Measurements from ENCODE around the gene SOX2.

SOX2 gene

DNA sequence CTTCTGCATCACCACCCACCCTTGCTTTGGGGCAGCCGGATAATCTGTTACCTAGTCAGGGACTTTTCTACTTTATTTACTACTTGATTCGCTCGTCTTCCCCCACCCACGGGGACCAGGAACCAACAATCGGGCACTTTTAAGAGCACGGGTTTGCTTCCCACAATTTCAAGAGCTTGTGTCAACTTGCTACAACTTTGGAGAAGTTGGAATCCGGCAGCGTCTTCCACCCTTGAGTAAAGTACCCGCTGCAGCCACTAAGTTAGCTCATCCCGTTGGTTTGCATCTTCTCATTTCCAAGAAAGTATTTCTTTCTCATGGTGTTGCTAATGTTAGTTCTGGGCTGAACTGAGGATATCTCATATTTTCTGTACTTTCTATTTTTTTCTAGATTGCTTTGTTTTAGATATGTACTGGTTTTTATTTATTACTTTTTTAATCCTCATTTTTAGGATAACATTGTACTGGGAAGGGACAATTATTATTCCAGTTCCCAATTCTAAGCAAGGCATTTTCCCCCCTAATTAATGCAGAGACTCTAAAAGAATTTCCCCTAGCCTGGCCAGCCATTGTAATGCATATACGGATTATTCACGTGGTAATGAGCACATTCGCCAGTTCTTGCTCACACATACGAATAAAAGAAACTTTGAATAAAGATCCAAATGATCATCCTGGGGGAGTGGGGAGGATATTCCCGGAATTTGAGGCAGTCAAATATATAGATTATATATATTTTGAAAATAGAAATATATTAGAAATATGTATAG lies 4.0 kb downstream of the SOX2 start:
- Histone ChIP-seq H2BK12ac (ENCODE audit: low read length in 2 of 2) (no peak overlapping the region), H3K14ac (ENCODE audit: low read length in 2 of 2) (no peak overlapping the region), H3K27ac (ENCODE audit: low read length, poor library complexity, severe bottlenecking) (no peak overlapping the region), H3K27me3 (ENCODE audit: control insufficient read depth in 1 of 2, insufficient read depth in 1 of 2, low read length in 2 of 2) (peaks cover 37 to 93% of the 10 kb centered on the region in 2 experiments), H3K4me2 (ENCODE audit: low read length, poor library complexity, severe bottlenecking) (no peak overlapping the region), H4K91ac (ENCODE audit: low read length) (no peak overlapping the region), H3K9ac (ENCODE audit: low read length) (no peak overlapping the region), H3K18ac (ENCODE audit: low read depth in 1 of 2, low read length in 2 of 2) (no peak overlapping the region), H2BK15ac (ENCODE audit: low read depth, poor library complexity, severe bottlenecking) (no peak overlapping the region), H3K79me1 (replicated peaks; ENCODE audit: low read length, poor library complexity, severe bottlenecking) (no peaks in the 10 kb centered on the region), H2BK5ac (ENCODE audit: low read depth, low read length, poor library complexity, severe bottlenecking) (no peak overlapping the region), H3K9me3 (ENCODE audit: control insufficient read depth, low read length) (no peaks in the 10 kb centered on the region), H3K4ac (ENCODE audit: low read depth in 1 of 2, low read length in 2 of 2) (no peak overlapping the region), H3K36me3 (ENCODE audit: control insufficient read depth in 1 of 2, insufficient read depth in 2 of 2, low read depth in 1 of 2, low read length in 2 of 2) (no peaks in the 10 kb centered on the region), H3K23ac (ENCODE audit: low read length in 2 of 2) (no peak overlapping the region), H2AK5ac (ENCODE audit: low read length, severe bottlenecking) (no peak overlapping the region), H3K4me3 (ENCODE audit: insufficient read depth in 1 of 2, low read depth in 1 of 2, low read length in 2 of 2) (no peak overlapping the region), H2BK120ac (ENCODE audit: low read depth, low read length) (no peak overlapping the region), H2AFZ (ENCODE audit: low read depth, low read length) (no peak overlapping the region), H4K8ac (ENCODE audit: low read length) (no peak overlapping the region), H3K4me1 (ENCODE audit: control insufficient read depth, insufficient read depth, low read depth, low read length) (peaks cover 13% of the 10 kb centered on the region)
- no peak for DNase-seq
- 3% methylated on average over 8 of the region's 15 CpGs for WGBS

DNA sequence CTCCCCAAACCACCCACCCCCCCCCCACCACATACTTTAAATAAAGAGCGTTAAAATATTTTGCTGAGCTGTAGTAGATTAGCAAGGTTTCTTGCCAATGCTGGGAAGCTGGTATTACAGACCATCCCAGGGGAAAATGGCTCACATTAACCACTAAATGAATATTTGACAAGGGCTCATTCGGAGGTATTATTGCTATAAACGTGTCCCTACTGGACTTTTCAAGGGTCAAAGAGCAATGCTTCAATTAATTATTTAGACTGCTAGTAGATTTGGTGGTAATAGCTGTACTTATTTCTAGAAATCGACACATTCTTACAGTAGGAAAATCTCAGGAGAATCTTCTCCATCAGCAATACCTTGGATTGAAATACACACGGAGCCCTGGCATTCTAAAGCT lies 5.2 kb downstream of the SOX2 start:
- no peak for DNase-seq
- H2BK5ac ChIP-seq (ENCODE audit: low read depth, low read length, poor library complexity, severe bottlenecking): no peak overlapping the region
- peaks cover 44 to 97% of the 10 kb centered on the region in 2 experiments for H3K27me3 ChIP-seq (ENCODE audit: control insufficient read depth in 1 of 2, insufficient read depth in 1 of 2, low read length in 2 of 2)
- H3K9me3 ChIP-seq (ENCODE audit: control insufficient read depth, low read length): no peaks in the 10 kb centered on the region
- no peak overlapping the region for H3K9ac ChIP-seq (ENCODE audit: low read length)
- no CpG with 5 or more reads among the region's 5 CpGs for WGBS
- no peak overlapping the region for H3K4me2 ChIP-seq (ENCODE audit: low read length, poor library complexity, severe bottlenecking)
- H3K23ac ChIP-seq (ENCODE audit: low read length in 2 of 2): no peak overlapping the region
- H2AFZ ChIP-seq (ENCODE audit: low read depth, low read length): no peak overlapping the region
- H3K36me3 ChIP-seq (ENCODE audit: control insufficient read depth in 1 of 2, insufficient read depth in 2 of 2, low read depth in 1 of 2, low read length in 2 of 2): no peaks in the 10 kb centered on the region
- no peak overlapping the region for H3K27ac ChIP-seq (ENCODE audit: low read length, poor library complexity, severe bottlenecking)
- H2BK15ac ChIP-seq (ENCODE audit: low read depth, poor library complexity, severe bottlenecking): no peak overlapping the region
- peaks cover 6% of the 10 kb centered on the region for H3K4me1 ChIP-seq (ENCODE audit: control insufficient read depth, insufficient read depth, low read depth, low read length)
- H3K79me1 ChIP-seq (replicated peaks; ENCODE audit: low read length, poor library complexity, severe bottlenecking): no peaks in the 10 kb centered on the region
- H2AK5ac ChIP-seq (ENCODE audit: low read length, severe bottlenecking): no peak overlapping the region
- no peak overlapping the region for H3K18ac ChIP-seq (ENCODE audit: low read depth in 1 of 2, low read length in 2 of 2)
- no peak overlapping the region for H2BK12ac ChIP-seq (ENCODE audit: low read length in 2 of 2)
- H3K4me3 ChIP-seq (ENCODE audit: insufficient read depth in 1 of 2, low read depth in 1 of 2, low read length in 2 of 2): no peak overlapping the region
- H3K14ac ChIP-seq (ENCODE audit: low read length in 2 of 2): no peak overlapping the region
- no peak overlapping the region for H4K91ac ChIP-seq (ENCODE audit: low read length)
- H3K4ac ChIP-seq (ENCODE audit: low read depth in 1 of 2, low read length in 2 of 2): no peak overlapping the region
- H2BK120ac ChIP-seq (ENCODE audit: low read depth, low read length): no peak overlapping the region
- H4K8ac ChIP-seq (ENCODE audit: low read length): no peak overlapping the region

DNA sequence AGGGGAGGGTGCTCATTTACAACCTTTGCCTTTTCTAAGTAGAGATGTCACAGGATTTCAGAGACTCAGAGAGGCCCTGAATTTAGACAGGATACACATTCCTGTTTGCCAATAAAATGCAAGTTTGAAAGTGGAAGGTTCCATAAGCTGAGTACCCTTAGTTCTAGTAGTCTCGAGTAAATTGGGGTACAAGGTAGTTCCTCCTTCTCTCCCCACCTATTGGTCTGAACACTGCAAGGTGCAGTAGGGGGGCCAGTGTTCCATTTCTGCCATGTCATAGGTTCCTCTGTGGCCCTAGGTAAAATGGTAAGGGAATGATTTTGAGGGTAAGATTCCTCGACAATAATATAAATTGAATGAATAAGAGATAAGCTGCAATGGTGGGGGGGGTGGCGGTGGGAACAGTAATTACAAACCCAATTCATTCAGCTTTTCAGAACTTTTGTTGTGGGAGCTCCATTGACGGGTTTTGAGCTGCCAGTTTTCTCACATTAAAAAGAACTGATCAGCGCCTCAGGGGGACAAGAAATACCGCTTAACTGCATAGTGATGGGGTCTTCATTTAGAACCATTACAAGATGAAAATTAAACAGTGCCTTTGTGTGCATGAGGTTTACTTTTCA lies 5.9 kb downstream of the SOX2 start:
- Histone ChIP-seq H4K91ac (ENCODE audit: low read length) (no peak overlapping the region), H2BK12ac (ENCODE audit: low read length in 2 of 2) (no peak overlapping the region), H4K8ac (ENCODE audit: low read length) (no peak overlapping the region), H3K4me3 (ENCODE audit: insufficient read depth in 1 of 2, low read depth in 1 of 2, low read length in 2 of 2) (no peak overlapping the region), H3K18ac (ENCODE audit: low read depth in 1 of 2, low read length in 2 of 2) (no peak overlapping the region), H2BK15ac (ENCODE audit: low read depth, poor library complexity, severe bottlenecking) (no peak overlapping the region), H3K27me3 (ENCODE audit: control insufficient read depth in 1 of 2, insufficient read depth in 1 of 2, low read length in 2 of 2) (peaks cover 49 to 100% of the 10 kb centered on the region in 2 experiments), H3K27ac (ENCODE audit: low read length, poor library complexity, severe bottlenecking) (no peak overlapping the region), H3K14ac (ENCODE audit: low read length in 2 of 2) (peak overlapping the region in 1 of 2 experiments; percentile 55), H2BK5ac (ENCODE audit: low read depth, low read length, poor library complexity, severe bottlenecking) (no peak overlapping the region), H3K79me1 (replicated peaks; ENCODE audit: low read length, poor library complexity, severe bottlenecking) (no peaks in the 10 kb centered on the region), H3K4me2 (ENCODE audit: low read length, poor library complexity, severe bottlenecking) (no peak overlapping the region), H2BK120ac (ENCODE audit: low read depth, low read length) (no peak overlapping the region), H3K9me3 (ENCODE audit: control insufficient read depth, low read length) (no peaks in the 10 kb centered on the region), H2AFZ (ENCODE audit: low read depth, low read length) (no peak overlapping the region), H3K9ac (ENCODE audit: low read length) (no peak overlapping the region), H3K4me1 (ENCODE audit: control insufficient read depth, insufficient read depth, low read depth, low read length) (peaks cover 5% of the 10 kb centered on the region), H3K23ac (ENCODE audit: low read length in 2 of 2) (no peak overlapping the region), H3K36me3 (ENCODE audit: control insufficient read depth in 1 of 2, insufficient read depth in 2 of 2, low read depth in 1 of 2, low read length in 2 of 2) (no peaks in the 10 kb centered on the region), H3K4ac (ENCODE audit: low read depth in 1 of 2, low read length in 2 of 2) (no peak overlapping the region), H2AK5ac (ENCODE audit: low read length, severe bottlenecking) (no peak overlapping the region)
- 53% methylated on average over 4 of the region's 6 CpGs for WGBS
- no peak for DNase-seq

DNA sequence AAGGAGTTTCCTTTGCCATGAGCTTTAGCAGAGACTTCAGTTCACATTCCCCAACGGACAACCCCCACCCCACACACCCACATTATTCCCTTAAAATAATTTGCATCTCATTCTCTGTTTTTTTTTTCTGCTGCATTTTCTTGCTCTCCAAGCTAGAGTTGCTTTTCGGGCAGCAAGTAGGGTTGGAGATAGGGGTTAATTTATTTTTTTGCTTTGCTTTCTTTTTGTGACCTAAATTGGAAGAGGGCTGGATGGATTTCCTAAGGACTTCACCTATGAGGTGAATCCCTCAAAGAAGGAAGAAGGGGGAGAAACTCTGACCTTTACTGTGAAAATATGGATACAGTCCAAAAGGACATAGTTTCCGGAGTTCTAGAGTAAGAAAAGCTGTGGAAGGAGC lies 6.6 kb downstream of the SOX2 start:
- no peak overlapping the region for H2BK5ac ChIP-seq (ENCODE audit: low read depth, low read length, poor library complexity, severe bottlenecking)
- no peak overlapping the region for H4K91ac ChIP-seq (ENCODE audit: low read length)
- no peak overlapping the region for H2AFZ ChIP-seq (ENCODE audit: low read depth, low read length)
- no peak overlapping the region for H3K4ac ChIP-seq (ENCODE audit: low read depth in 1 of 2, low read length in 2 of 2)
- no peak overlapping the region for H3K23ac ChIP-seq (ENCODE audit: low read length in 2 of 2)
- no peak for DNase-seq
- H2BK15ac ChIP-seq (ENCODE audit: low read depth, poor library complexity, severe bottlenecking): no peak overlapping the region
- no peak overlapping the region for H2AK5ac ChIP-seq (ENCODE audit: low read length, severe bottlenecking)
- no peak overlapping the region for H3K18ac ChIP-seq (ENCODE audit: low read depth in 1 of 2, low read length in 2 of 2)
- H3K27me3 ChIP-seq (ENCODE audit: control insufficient read depth in 1 of 2, insufficient read depth in 1 of 2, low read length in 2 of 2): peaks cover 56 to 100% of the 10 kb centered on the region in 2 experiments
- no peaks in the 10 kb centered on the region for H3K36me3 ChIP-seq (ENCODE audit: control insufficient read depth in 1 of 2, insufficient read depth in 2 of 2, low read depth in 1 of 2, low read length in 2 of 2)
- no peak overlapping the region for H3K14ac ChIP-seq (ENCODE audit: low read length in 2 of 2)
- no peak overlapping the region for H3K4me3 ChIP-seq (ENCODE audit: insufficient read depth in 1 of 2, low read depth in 1 of 2, low read length in 2 of 2)
- no peak overlapping the region for H3K27ac ChIP-seq (ENCODE audit: low read length, poor library complexity, severe bottlenecking)
- no peak overlapping the region for H2BK120ac ChIP-seq (ENCODE audit: low read depth, low read length)
- H3K79me1 ChIP-seq (replicated peaks; ENCODE audit: low read length, poor library complexity, severe bottlenecking): no peaks in the 10 kb centered on the region
- no peak overlapping the region for H2BK12ac ChIP-seq (ENCODE audit: low read length in 2 of 2)
- no peak overlapping the region for H3K4me2 ChIP-seq (ENCODE audit: low read length, poor library complexity, severe bottlenecking)
- H3K4me1 ChIP-seq (ENCODE audit: control insufficient read depth, insufficient read depth, low read depth, low read length): no peaks in the 10 kb centered on the region
- H3K9ac ChIP-seq (ENCODE audit: low read length): no peak overlapping the region
- 96% methylated on average over 3 of the region's 3 CpGs for WGBS
- H3K9me3 ChIP-seq (ENCODE audit: control insufficient read depth, low read length): peaks cover 2% of the 10 kb centered on the region
- no peak overlapping the region for H4K8ac ChIP-seq (ENCODE audit: low read length)

All from mesenchymal stem cell (in vitro differentiated cells and primary cell).